Vagina (tissue), 2 donors: ENCODE measurements around the gene VAV3.

Source experiments
- CTCF ChIP-seq, 3 experiments: fragments of 450-650 bp in 2 of 3; fragments of 200-600 bp in 1 of 3; sonication (generic) in 1 of 3; IDR thresholded peaks; one replicate each; pipeline ENCODE4 v1.5.1; 2017 to 2019; ENCODE audit warnings: antibody characterized with exemption in 3 of 3, mild to moderate bottlenecking in 2 of 3, moderate library complexity in 2 of 3
- POLR2AphosphoS5 ChIP-seq, 2 donors: sonication (generic); formaldehyde crosslinking; IDR thresholded peaks; one replicate each; pipeline ENCODE4 v1.9.0; 2017; ENCODE audit warnings: antibody characterized with exemption in 2 of 2, mild to moderate bottlenecking in 2 of 2, low read depth in 1 of 2; ENCODE audit not compliant: insufficient read depth in 1 of 2

GRCh38 chr1:107896401-107896800, 68.6 kb downstream of the VAV3 start:
- TF ChIP-seq CTCF (IDR thresholded peaks at IDR 0.05) (no peak), POLR2AphosphoS5 (IDR thresholded peaks at IDR 0.05; ENCODE audit: insufficient read depth in 1 of 2, low read depth in 1 of 2) (no peak)
